GM10266 (cell line): Measurements from ENCODE around the gene LIN7A.

Experiments
- DNase-seq: peaks from one replicate; pipeline ENCODE4 v3.0.0; 2012; ENCODE audit errors: extremely low spot score
- TF ChIP-seq, protein P1 (sequence below): IDR thresholded peaks from 2 replicates; pipeline ENCODE4 v1.5.1; 2012; ENCODE audit warnings: mild to moderate bottlenecking, low read depth; ENCODE audit not compliant: control insufficient read depth, insufficient read depth; ENCODE audit errors: missing control alignments

Gene LIN7A

DNA sequence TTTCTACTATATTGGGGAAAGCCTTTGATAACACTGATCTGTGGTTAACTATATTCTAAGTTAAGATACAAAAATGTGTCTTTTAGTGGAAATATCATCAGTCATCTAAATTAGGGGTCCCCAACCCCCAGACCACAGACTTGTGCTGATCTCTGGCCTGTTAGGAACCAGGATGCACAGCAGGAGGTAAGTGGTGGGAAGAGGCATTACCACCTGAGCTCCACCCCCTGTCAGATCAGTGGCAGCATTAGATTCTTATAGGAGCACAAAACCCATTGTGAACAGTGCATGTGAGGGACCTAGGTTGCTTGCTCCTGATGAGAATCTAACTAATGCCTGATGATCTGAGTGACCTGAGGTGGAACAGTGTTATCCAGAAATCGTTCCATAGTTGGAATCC lies 28.3 kb upstream of the LIN7A start:
- TF ChIP-seq, protein P1, sequence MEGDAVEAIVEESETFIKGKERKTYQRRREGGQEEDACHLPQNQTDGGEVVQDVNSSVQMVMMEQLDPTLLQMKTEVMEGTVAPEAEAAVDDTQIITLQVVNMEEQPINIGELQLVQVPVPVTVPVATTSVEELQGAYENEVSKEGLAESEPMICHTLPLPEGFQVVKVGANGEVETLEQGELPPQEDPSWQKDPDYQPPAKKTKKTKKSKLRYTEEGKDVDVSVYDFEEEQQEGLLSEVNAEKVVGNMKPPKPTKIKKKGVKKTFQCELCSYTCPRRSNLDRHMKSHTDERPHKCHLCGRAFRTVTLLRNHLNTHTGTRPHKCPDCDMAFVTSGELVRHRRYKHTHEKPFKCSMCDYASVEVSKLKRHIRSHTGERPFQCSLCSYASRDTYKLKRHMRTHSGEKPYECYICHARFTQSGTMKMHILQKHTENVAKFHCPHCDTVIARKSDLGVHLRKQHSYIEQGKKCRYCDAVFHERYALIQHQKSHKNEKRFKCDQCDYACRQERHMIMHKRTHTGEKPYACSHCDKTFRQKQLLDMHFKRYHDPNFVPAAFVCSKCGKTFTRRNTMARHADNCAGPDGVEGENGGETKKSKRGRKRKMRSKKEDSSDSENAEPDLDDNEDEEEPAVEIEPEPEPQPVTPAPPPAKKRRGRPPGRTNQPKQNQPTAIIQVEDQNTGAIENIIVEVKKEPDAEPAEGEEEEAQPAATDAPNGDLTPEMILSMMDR: no peak
- DNase-seq: no peak

DNA sequence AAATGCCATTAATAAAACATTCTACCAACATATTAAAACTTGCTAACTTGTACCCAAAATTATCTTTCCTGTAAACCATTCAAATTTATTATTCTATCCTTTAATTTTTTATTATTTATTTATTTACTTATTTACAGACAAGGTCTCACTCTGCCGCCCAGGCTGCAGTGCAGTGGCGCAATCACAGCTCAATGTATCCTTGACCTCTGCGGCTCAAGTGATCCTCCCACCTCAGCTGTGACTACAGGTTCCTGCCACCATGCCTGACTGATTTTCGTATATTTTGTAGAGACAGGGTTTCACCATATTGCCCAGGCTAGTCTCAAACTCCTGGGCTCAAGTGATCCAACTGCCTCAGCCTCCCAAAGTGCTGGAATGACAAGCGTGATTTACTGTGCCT lies 20.4 kb upstream of the LIN7A start:
- no peak for DNase-seq
- TF ChIP-seq, protein P1: no peak

DNA sequence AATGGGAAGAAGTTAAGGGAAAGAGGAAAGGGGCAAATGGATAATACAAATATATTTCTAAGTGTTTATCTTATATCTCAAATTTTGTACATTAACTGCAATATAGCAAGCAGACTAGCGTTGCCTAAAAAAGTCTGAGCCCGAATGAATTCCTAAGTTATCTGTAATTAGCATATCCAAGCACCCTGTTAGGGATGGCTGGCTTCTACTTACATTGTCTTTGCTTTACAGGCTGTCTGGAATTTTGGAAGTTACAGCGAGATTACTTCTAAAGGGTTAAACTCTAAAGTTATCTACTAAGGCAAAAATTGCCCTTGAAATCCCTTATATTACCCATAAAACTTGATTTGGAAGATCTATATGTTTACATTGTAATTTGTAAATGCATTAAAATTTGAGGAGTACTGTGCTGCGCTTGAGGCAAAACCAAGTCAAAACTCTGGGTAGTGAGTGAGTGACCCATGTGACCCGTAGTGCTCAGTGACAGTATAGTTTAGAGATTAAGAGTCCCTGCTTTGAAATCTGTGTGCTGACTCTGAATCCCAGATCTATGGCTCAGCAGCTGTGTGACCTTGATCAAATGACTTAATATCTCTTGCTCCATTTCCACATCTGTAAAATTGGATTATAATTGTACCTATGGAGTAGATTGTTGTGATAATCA lies 17.3 kb upstream of the LIN7A start:
- TF ChIP-seq, protein P1: no peak

DNA sequence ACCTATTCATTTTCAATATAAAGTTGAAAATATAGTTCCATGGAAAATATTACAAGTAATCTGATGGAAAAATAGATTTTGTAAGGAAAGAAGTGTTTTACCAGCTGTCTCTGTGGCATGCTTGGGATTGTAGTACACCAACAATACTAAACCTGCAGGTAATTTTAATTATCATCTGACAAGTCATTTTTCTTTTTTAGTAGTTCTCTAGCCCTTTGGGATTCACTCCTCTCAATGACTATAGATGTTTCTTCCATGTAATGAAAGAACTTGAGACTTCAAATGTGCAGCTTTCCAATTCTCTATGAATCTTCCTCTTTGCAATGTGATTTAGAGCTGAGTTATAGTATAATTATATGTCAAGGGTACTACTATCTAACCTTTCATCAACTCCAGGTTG lies 14.7 kb upstream of the LIN7A start:
- TF ChIP-seq, protein P1: no peak
- no peak for DNase-seq

More for the DNA sequence above, 17.3 kb upstream of the LIN7A start:
- DNase-seq: no peak

DNA sequence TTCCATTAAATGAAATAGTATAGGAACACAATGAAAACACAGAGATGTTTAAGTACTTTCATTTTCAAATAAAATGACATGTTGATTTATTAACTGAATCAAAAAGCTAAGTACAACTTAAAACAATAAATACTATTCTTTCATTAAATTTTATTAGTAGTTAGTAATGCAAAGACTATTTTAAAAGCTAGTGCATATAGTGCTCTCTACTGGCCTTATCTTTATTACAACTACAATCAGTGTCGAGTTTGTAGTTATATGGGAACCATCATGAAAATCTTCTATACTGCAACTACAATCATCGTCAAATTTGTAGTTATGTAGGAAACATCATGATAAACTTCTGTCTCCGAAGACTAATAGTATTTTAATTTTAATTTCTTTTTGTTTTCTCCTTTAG lies 8.9 kb upstream of the LIN7A start:
- TF ChIP-seq, protein P1: peak; percentile 44
- DNase-seq: no peak

DNA sequence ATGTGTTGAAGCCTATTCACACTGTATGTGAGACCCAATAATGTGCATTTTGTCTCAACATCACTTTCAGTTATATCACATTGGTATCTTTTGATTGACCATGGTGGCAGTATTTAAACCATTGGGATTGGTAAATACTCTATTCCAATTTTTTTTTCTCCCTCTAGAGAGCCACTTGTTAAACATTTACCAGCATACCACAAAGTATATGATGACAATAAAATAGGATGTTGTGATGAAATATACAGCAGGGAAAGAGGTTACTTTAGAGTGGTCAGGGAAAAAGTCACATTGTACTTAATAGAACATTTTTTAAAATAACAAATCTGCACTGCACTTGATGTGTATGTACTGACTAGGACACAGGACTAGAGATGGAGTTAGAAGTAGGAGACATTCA lies 5.6 kb upstream of the LIN7A start:
- no peak for DNase-seq
- TF ChIP-seq, protein P1: no peak

DNA sequence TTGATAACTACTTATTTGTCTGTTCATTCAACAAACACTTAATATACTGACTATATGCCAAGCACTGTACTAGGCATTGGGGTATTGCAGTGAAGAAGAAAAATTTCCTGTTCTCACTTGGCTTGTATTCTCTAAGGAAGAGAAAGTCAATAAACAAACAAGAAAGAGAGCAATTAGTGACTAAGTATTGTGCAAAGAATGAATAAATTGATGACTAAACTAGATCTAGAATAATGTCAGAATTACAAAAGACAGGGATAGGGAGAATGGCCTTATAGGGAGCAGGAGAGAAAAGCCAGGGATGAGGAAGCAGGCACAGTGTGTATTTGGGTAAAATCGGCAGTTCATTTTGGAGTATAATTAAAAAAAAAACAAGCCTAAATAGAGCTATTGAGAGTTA lies 4.2 kb upstream of the LIN7A start:
- no peak for DNase-seq
- TF ChIP-seq, protein P1: no peak
